Uterus (tissue), 2 donors: ENCODE results near the gene GPSM1.

Source experiments
- CTCF ChIP-seq, 4 experiments: fragments of 200-600 bp in 2 of 4; fragments of 450-650 bp in 2 of 4; sonication (generic) in 2 of 4; IDR thresholded peaks; one replicate each; pipeline ENCODE4 v1.5.1; 2016 to 2019; ENCODE audit warnings: antibody characterized with exemption in 4 of 4, mild to moderate bottlenecking in 2 of 4, moderate library complexity in 1 of 4
- POLR2A ChIP-seq, 2 donors: fragments of 450-650 bp; IDR thresholded peaks; one replicate each; pipeline ENCODE4 v1.6.1; 2016; ENCODE audit warnings: antibody characterized with exemption in 2 of 2, mild to moderate bottlenecking in 1 of 2, moderate library complexity in 1 of 2

GRCh38 chr9:136290508-136291000 is 36.8 kb upstream of the GPSM1 start:
- TF ChIP-seq CTCF (IDR thresholded peaks at IDR 0.05) (no peak), POLR2A (IDR thresholded peaks at IDR 0.05) (no peak)
